GM18511 (cell line): ENCODE measurements around the gene CDH4.

Experiments
- ATAC-seq: cut with Tn5 transposase; IDR thresholded peaks from one replicate; pipeline ENCODE4 v1.9.1; 2021; ENCODE audit warnings: mild to moderate bottlenecking, moderate library complexity; ENCODE audit not compliant: unreplicated experiment

CDH4 gene

DNA sequence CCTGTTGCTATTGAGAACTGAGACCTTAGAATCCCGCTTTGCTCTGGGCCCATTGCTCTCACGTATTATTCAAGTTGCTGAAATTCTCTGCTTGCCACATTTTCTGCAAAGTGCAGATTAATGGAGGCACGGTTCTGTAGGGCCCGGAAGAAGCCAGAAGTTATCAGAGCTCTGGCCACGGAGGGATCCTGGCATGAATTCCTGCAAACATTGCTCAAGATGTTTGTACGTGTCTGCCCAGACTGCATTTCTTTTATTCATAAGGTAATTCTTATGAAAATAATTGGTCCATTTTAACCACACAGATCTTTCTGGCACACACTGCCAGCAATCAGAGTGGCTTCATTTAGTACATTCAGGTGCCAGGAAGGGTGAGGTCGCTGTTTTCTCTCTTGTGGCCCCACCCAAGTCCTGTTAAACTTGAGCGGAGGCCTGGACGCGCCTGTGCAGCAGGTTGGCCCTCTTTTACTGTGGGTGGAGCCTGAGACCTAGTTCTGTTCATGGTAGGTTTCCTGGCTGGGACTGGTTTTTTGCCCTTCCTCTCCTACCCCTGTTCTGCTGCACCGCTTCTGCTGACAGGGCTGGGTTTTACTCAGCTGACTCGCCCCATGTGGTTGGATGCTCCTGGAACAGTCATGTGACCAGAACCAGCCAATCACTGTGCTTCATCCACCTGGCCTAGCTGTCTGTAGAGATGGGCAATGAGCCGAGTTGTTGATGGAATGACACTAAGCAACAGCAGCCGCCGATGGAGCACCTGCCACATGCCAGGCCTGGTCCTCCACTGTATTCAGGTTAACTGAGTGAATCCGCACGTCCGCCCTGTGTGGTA is 230.2 kb downstream of the CDH4 start:
- ATAC-seq: no peak

GRCh38 chr20:61482901-61483300 is 230.8 kb downstream of the CDH4 start:
- ATAC-seq: no peak

GRCh38 chr20:61483336-61484067 is 231.4 kb downstream of the CDH4 start:
- no peak for ATAC-seq

- no peak for ATAC-seq
Measured at GRCh38 chr20:61486198-61486597, 234.1 kb downstream of the CDH4 start.

DNA sequence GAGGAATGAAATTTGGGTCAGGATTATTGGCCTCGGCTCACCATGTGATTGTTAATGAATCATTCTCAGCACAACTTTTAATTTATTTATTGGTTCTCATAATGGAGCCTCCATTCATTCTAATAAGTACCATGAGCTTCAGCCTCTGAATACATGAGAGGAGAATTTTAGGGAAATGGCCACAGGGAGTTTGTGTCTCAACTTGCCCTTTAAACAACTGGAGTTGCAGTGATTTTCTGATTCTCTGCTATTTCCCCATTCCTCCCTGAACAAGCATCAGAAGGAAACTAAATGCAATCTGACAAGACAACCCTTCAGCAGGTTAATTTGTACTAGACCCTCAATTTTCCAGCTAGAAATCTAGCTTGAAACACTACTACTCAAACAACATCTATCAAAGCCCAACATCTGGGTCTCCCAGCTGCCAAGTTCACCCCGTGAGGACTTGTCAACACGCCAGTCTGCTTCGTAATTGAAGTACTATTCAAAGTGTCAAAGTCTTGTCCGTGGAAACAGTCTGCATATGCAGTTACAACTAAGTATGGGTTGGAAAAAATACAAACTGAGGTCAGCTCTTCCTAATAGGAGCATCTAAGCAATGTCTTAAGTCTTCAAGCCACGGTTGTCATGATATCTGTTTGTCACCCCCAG is 235.4 kb downstream of the CDH4 start:
- no peak for ATAC-seq

DNA sequence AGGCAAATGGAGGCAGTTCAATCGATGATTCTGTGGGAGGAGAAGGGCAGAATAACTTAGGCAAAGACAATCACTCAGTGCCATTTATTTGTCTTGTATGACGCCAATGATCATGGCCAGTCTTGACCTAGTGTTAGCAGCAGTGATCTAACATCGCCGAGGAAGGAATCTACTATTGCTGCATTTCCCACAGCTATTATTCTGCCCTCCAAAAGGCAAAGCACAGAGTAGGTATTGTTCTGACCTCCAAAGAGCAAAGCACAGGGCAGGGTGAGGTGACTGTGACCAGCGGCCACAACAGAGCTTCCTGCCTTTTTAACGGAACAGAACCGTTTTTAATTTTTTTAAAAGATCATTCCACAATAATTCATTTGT is 235.9 kb downstream of the CDH4 start:
- no peak for ATAC-seq

DNA sequence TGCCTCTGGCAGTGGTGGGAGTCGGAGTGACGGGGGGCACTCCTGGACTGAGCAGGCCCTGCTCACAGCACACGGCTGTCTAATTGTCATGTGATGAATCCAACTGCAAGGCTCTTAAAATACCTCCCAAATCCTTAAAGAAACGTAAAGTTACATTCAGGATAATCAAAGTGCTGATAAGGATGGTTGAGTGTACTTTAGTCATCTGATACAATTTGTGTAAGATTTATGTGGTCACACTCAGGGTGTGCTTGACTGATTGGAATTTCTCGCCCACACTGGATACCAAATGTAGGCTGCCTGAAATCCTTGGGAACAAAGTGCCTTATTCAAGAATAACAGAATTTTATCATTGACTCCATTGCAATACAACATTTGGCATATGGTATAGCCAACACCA is 238.7 kb downstream of the CDH4 start:
- no peak for ATAC-seq

DNA sequence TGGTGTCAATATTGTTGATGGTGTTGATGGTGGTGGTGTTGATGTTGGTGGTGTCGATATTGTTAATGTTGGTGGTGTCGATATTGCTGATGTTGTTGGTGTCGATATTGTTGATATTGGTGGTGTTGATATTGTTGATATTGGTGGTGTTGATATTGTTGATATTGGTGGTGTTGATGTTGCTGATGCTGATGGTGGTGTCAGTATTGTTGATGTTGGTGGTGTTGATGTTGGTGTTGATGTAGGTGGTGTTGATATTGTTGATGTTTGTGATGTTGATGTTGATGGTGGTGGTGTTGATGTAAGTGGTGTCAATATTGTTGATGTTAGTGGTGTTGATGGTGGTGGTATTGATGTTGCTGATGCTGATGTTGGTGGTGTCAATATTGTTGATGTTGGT is 240.0 kb downstream of the CDH4 start:
- ATAC-seq: no peak

DNA sequence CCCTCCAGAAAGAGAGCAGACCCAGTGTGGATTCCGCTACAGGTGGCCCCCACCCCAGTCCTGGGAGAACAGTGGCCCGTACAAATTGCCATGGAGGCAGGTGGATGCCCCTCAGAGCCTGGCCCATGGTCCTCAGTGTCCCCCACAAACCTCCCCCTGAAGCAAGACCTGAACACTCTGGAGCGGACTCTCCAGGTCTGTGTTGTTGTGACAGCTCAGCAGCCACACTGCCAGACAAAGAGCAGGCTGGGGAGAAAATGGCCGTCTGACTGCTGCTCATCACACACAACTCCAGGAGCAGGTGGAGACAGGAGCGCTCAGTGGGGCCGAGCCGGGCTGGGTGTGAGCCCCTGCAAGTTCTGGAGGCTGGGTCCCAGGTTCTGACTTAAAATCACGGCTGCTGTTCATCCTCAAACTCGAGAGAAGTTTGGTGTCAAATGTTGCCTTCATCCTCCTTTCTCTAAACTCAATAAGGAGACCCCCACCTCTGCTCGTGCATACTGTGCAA is 241.8 kb downstream of the CDH4 start:
- no peak for ATAC-seq

DNA sequence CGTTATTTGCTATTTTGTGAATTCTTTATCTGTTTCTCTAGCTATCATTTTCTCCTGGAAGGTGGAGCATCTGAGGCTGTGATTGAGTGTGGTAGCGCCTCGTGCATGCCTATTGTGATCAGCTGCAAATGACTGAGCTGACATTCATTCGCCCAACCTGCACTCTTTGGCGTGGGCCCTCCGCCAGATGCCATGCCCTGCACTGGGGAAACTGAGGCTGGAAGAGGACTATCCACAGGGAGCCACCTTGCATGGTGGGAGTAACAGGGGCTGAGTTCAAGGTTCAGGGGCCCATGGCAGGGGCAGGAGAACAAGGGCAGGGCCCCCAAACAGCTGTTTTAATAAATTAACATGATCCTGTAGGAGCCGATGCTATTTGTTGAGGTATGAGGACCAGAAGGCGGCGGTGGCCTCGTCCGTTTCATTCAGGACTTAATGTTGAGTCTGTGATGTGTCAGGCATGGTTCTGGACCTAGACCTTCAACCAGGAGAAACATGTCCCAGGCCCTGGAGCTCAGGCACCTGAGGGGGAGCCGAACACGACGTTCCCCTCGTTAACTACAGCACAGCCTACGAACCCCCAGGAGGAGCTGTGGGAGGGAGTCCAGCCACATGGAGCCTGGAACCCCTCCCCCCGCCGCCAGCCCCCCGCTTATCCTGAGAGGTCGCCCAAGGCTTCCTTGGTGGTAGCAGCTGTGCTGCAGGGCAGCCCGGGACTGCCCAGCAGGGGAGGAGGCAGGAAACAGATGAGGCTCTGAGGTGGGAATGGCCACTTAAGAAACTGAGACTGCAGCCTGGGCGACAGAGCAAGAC is 242.9 kb downstream of the CDH4 start:
- ATAC-seq: no peak

GRCh38 chr20:61497029-61497627 is 245.1 kb downstream of the CDH4 start:
- no peak for ATAC-seq

- no peak for ATAC-seq
Measured at GRCh38 chr20:61499859-61500554, 247.9 kb downstream of the CDH4 start.

- ATAC-seq: no peak
Measured at GRCh38 chr20:61500791-61501321, 248.8 kb downstream of the CDH4 start.

GRCh38 chr20:61502433-61502832 is 250.4 kb downstream of the CDH4 start:
- no peak for ATAC-seq

DNA sequence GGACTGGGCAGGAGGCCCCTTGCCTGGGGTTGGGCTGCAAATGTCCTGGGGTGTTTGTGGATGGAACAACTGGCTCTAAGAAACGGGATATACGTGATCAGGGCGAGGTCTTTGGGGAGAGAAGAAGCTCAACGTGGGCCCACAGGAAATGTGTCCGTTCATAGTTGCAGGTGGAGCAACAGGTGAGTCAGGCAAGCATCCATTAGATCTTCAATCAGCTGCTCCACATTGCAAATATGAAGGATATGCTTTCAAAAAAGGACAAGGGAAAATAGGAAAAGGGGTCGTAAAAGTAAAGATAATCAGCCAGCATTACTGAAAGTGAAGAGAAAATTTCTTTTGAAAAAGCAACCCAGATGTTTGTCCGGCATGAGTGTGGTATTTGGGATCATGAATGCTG is 251.0 kb downstream of the CDH4 start:
- no peak for ATAC-seq

DNA sequence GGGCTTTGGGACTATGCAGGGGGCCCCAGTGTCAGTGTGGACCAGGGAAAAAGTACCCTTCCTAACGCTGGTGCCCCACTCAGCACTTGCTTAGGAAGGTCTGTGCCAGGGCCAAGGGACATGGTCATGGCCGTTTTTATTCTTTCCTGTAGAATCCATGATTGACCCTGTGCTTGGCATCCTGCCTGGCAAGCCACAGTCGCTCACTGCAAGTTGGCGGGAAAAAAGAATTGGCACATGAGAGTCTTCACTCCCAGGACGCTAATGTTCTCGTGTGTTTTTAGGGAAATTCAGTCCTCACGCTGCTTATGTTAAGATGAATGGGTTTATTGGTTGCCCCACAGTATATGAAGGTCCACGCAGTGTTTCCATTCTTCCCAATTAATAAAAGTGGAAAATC is 253.4 kb downstream of the CDH4 start:
- ATAC-seq: no peak

DNA sequence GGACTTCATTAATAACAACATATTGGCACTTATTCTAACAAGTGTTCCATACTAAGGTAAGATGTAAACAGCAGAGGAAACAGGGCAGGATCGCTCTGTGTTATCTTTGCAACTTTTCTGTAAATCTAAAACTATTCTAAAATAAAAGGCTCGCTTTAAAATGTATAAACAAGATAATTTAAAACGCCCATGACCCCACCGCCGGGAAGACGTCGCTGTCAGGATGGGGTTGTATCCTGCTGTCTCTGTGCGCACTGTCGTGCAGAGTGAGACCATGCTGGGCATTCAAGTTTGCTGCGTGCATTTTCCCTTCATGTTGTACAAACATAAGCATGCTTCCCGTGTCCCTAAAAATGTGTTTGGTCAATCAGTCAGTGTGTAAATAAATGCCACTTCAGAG is 255.7 kb downstream of the CDH4 start:
- ATAC-seq: no peak

- ATAC-seq: no peak
Measured at GRCh38 chr20:61508301-61509096, 256.4 kb downstream of the CDH4 start.
